GM19324 (cell line): ENCODE data around the gene ZNF292.
"Not testable (repeated sequence)": the region's sequence is repeated elsewhere in the genome, so short reads cannot be mapped to it uniquely, and the experiment has no call there.

Experiments used
- ATAC-seq: cut with Tn5 transposase; IDR thresholded peaks from one replicate; pipeline ENCODE4 v1.9.1; 2021; ENCODE audit warnings: mild to moderate bottlenecking, moderate library complexity; ENCODE audit not compliant: unreplicated experiment, low FRiP score

Gene ZNF292

DNA sequence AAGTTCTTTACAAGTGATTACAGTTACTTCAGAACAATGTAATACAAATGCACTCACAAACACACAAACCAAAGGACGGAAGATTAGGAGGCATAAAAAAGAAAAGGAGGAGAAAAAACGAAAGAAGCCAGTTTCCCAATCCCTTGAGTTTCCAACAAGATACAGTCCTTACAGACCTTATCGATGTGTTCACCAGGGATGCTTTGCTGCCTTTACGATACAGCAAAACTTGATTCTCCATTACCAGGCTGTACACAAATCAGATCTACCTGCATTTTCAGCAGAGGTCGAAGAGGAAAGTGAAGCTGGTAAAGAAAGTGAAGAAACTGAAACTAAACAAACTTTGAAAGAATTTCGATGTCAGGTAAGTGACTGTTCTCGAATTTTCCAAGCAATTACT is 104.4 kb downstream of the ZNF292 start:
- ATAC-seq = no peak

- ATAC-seq = no peak
These were observed 106.2 kb downstream of the ZNF292 start for GRCh38 chr6:87261534-87261933.

DNA sequence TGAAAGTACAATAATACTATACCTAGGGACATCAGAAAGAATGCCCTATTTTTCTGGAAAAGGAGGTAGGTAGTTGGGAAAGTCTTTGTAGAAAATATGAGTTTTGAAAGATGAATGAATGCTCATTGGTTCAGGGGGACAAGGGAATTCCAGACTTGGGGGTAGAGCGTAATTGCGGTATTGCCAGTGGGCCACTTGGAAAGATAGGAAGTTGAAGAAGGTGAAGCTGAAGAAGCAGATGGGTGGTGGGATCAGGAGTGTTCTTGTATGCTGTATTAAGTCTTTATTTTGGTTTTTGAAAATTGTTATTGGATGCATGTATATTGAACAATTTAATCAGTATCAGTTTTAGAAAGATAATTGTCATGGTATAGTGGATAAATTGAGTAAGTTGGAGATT is 109.1 kb downstream of the ZNF292 start:
- ATAC-seq = no peak

GRCh38 chr6:87274660-87275274 is 119.4 kb downstream of the ZNF292 start:
- ATAC-seq = no peak

DNA sequence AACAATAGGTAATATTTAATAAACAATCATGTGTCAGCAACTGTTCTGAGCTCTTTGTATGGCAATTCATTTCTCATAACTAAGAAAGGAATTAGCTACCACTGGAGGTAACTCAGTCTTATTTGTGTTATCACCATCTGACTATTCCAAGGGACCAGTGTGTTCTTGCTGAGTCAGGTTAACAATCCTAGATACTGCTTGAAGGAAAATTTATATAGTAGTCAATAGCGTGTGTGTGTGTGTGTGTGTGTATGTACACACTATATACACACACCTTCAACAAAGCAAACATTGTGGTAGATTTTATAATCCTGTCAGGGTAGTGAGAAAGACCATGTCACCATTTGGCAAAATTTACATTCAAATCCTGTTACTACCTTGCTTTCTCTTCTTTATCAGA is 121.3 kb downstream of the ZNF292 start:
- no peak for ATAC-seq

GRCh38 chr6:87277123-87277522 is 121.8 kb downstream of the ZNF292 start:
- ATAC-seq = no peak

GRCh38 chr6:87279196-87279595 is 123.8 kb downstream of the ZNF292 start:
- ATAC-seq = no peak

DNA sequence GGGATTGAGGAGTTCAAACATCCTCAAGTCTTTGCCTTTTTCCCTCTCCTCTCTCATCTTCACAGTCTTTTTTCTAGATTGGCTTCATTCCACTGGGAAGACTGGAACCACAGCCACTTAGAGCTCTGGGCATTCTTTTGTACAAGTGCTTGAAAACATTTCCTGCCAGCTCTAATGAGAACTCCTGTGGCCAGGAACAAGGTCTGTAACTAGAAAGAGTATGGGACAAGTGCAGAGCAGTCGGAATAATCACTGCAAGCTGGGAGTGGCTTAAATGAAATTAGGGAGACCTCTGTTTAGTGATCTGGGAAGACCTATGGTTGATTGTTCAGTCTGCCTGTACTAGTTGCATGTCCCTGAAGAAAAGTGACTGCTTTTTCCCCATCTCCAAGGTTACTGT is 126.1 kb downstream of the ZNF292 start:
- ATAC-seq = no peak

DNA sequence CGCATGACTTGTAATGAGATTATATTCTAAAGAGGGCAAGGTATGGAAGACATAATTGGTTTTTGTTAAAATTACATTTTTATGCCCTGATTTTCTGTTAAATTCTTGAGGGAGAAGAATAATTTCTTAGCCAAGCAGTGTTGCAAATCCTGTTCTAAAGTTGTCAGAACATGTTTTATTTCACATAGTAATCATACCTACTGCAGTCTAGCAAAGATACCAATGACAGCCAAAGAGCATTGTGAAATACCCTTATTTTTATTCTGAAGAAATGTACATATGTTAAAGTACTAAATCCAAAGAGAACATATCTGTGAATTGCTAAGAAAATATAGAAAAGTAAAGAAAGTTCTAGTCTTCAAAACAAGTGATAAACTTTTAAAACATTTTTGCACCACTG is 127.4 kb downstream of the ZNF292 start:
- ATAC-seq = no peak

- ATAC-seq = no peak
These were observed 128.1 kb downstream of the ZNF292 start for GRCh38 chr6:87283461-87283860.

DNA sequence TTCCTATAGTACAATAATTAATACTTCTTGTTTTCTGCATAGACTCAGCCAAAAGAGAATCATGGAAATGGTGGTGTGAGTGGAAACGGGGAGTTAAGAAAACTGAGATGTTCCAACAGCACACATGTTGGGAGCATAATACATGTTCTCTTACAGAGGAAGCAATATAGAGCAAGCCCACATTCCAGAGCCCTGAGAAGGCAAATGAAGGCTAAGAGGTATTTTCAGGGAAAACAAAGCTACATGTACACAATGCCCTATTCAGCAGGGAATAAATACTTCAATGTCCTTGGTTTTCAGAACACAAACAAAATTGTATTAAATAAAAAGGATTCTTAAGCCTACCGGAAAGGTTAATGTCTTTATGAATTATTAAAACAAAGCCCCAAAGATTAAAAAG is 131.9 kb downstream of the ZNF292 start:
- ATAC-seq = no peak

DNA sequence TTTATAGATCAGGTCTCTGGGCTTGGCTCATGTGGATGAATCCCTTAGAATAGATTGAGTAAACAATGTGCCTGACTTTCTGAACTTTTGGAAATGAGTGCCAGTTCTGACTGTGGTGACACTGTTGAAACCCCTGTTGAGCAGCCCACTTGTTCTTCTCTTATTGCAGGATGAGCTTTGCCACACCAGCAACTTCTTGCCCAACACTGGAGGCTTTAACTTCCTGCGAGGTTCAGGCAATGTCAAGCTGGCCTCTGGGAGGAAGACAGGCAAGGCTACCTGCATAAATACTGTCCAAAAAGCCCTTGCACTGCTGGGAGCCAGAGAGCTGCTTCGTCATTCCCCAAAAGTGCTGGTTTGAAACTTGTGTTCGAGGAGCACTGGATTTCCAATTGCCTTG is 134.2 kb downstream of the ZNF292 start:
- ATAC-seq = no peak

DNA sequence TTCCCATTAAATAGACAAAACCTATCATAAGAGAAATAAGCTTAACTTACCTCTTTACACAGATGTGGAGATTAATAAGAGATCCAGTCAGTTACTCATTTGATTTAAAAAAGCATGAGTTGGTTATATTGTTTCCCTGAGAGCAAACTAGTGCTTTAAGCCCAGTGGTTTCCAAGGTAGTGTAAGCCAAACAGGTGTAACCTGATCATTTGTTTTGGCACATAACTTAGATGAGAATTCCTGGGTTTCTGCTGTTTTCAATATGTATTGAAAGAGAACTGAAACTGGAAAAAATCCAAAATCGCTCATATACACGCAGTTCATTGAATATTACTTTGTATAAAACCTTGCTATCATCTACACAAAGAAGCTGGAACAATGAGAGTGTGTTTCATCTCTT is 136.5 kb downstream of the ZNF292 start:
- no peak for ATAC-seq

DNA sequence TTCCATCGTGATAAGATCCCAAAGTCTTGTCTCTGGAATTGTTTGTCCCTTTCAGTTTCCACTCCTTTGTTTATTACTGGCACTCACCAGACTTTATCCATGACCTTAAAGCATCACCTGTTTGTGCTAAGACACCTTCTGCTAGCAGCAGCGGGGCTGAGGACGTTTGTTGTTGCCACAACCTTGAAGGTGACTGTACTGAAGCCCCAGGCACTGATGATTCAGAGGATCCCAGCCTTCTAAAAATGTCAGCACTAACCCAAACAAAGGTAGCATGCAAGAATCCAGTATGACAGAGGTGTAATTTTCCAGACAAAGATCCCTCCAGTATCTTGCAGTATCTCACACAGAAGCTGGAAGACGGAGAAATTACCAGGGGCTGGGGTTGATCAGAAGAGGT is 138.2 kb downstream of the ZNF292 start:
- ATAC-seq = no peak

GRCh38 chr6:87297119-87297518 is 141.8 kb downstream of the ZNF292 start:
- ATAC-seq = no peak

DNA sequence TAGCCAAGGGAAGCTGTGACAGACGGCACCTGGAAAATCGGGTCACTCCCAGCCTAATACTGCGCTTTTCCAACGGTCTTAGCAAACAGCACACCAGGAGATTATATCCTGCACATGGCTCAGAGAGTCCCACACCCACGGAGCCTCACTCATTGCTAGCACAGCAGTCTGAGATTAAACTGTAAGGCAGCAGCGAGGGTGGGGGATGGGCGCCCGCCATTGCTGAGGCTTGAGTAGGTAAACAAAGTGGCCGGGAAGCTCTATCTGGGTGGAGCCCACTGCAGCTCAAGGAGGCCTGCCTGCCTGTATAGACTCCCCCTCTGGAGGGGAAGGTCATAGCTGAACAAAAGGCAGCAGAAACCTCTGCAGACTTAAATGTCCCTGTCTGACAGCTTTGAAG is 145.9 kb downstream of the ZNF292 start:
- not testable (repeated sequence) for ATAC-seq

GRCh38 chr6:87308970-87309369 is 153.6 kb downstream of the ZNF292 start:
- no peak for ATAC-seq

DNA sequence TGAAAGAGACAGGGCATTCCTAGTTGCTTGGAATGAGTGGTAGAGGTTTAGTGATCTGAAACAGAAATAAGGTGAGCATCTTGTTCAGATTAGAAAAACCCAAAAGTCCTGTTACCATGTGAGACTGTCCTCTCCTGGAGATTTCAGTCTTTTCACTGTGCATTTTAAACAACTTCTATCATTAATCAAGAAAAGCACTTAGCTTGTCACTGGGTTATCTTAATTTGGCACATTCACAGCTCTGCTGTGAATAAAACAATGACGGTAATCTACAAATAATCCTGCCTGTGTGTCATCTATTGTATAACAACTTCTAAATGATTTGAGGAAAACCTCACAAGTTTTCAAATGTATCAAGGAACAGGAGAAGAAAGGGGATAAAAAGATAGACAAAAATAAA is 157.5 kb downstream of the ZNF292 start:
- ATAC-seq = no peak
